GM18951 (cell line): ENCODE measurements around the gene SPAG16.

Experiments
- POLR2A ChIP-seq: IDR thresholded peaks from 4 replicates; pipeline ENCODE4 v1.6.1; 2011; ENCODE audit warnings: mild to moderate bottlenecking; ENCODE audit not compliant: insufficient read length, insufficient read depth; ENCODE audit errors: extremely low read depth
- in situ Hi-C: fragments of 300-500 bp; cut with MboI; formaldehyde crosslinking; loops from one replicate; pipeline ENCODE4 v1.12.0; 2022; ENCODE audit warnings: low sequenced_read_pairs, mixed read lengths, inconsistent platforms; ENCODE audit not compliant: unreplicated experiment

SPAG16 gene

GRCh38 chr2:214277880-214278279, 993.6 kb downstream of the SPAG16 start:
- in situ Hi-C loops: no loop called here
- TF ChIP-seq POLR2A: no peak

DNA sequence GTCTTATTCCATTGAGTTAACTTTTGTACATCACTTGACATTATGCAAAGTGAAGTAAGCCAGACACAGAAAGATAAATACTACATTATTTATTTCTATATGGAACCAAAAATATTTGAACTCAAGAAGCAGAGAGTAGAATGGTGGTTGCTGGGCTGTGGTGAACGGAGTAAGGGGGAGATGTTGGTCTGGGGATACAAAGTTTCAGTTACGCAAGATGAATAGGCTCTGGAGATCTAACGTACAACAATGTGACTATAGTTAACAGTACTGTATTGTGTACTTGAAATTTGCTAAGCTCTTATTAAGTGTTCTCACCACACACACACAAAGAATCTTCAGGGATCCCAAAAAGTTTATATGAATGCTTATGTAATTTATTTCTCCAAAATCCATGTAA, 1001.7 kb downstream of the SPAG16 start:
- no peak for TF ChIP-seq POLR2A
- in situ Hi-C loops: no loop called here

- TF ChIP-seq POLR2A: no peak
- in situ Hi-C loops: no loop called here
Measured at GRCh38 chr2:214293593-214293992, 1009.3 kb downstream of the SPAG16 start.

- in situ Hi-C loops: no loop called here
- TF ChIP-seq POLR2A: no peak
Measured at GRCh38 chr2:214294426-214294825, 1010.2 kb downstream of the SPAG16 start.

- in situ Hi-C loops: no loop called here
- TF ChIP-seq POLR2A: no peak
Measured at GRCh38 chr2:214297423-214297822, 1013.2 kb downstream of the SPAG16 start.

DNA sequence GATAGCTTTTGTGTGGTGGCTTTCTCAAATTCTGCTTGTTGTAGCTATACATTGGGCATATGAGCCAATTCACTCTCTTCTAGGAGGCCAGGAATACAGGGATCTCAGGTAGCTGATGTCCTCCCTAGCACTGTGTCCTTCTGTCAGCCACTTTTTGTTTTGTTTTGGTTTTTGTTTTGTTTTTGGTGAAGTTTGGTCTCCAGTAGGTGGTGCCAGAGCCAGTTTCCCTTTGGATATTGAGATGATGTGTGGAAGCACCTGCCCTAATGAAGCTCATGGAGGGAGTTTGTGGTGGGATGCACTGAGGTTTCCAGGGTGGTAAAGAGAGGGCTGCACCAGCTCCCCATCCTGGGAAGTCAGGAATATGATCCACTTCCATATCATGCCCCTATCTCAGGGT, 1026.1 kb downstream of the SPAG16 start:
- in situ Hi-C loops: no loop called here

DNA sequence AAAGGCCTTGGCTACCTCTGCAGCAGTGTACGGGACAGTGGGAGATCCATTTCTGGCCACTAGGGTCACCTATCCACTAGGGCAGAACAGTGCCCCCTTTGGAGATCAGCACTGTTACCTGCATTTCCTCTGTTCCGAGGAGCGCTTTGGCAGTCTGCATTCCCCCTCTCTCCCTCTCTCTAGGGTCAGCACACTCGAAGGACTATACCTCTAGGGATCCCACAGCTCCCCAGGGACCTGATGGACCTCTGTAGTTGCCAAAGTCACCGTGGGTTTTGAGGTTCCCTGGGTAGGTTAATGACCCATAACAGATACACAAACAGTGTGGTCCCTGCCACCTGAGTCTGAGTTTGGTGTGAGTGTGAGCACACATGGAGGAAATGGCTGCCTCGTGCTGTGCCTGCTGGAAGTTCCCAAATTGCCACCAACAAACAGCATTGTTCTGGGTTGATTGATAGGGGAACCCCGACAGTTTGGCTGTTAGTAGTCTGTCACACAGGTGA, 1026.8 kb downstream of the SPAG16 start:
- no peak for TF ChIP-seq POLR2A
- in situ Hi-C loops: no loop called here

More for the DNA sequence above, 1026.1 kb downstream of the SPAG16 start:
- no peak for TF ChIP-seq POLR2A

- in situ Hi-C loops: no loop called here
- TF ChIP-seq POLR2A: no peak
Measured at GRCh38 chr2:214311931-214312749, 1027.9 kb downstream of the SPAG16 start.

GRCh38 chr2:214315324-214315723, 1031.1 kb downstream of the SPAG16 start:
- in situ Hi-C loops: no loop called here
- no peak for TF ChIP-seq POLR2A

DNA sequence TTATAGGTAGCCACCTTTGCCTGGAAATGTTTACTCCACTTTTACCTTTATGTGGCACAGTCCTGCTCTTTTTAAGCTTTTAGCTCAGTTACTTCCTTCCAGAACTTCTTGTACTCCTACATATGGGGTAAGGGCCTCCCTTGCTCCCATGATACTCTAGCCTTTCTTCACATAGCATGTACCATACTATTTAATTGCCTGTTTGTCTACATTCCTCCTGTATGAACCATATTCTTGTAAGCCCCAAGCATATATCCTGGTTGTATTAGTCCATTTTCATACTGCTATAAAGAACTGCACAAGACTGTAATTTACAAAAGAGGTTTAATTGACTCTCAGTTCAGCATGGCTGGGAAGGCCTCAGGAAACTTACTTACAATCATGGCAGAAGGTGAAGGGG, 1035.9 kb downstream of the SPAG16 start:
- no peak for TF ChIP-seq POLR2A
- in situ Hi-C loops: no loop called here

DNA sequence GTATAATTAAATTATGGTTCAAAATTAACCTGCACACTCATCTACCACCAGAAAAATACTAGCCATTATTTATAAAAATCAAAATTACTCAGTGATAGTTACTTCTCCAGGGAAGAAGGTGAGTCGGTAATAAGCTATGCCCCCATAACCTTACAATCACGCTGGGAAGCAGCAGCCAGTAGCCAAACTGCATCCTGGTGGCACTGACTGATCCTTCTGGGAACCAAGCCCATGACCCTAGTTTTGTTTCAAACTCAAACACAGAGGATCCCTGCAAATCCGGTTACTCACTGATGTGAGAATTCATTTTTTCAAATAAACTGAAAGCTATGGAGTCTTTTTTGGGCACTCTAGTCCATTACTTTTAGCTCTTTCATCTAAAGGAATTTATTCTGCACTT, 1038.4 kb downstream of the SPAG16 start:
- in situ Hi-C loops: no loop called here
- no peak for TF ChIP-seq POLR2A

GRCh38 chr2:214325404-214325803, 1041.1 kb downstream of the SPAG16 start:
- no peak for TF ChIP-seq POLR2A
- in situ Hi-C loops: no loop called here

- in situ Hi-C loops: no loop called here
- TF ChIP-seq POLR2A: no peak
Measured at GRCh38 chr2:214328941-214329340, 1044.7 kb downstream of the SPAG16 start.

GRCh38 chr2:214341646-214342045, 1057.4 kb downstream of the SPAG16 start:
- in situ Hi-C loops: no loop called here
- TF ChIP-seq POLR2A: no peak
